HEK293T (cell line): ENCODE measurements around the gene GALNT14.

Experiments used
- CTCF ChIA-PET: fragments of 350-600 bp; formaldehyde crosslinking; extraction: SDS; loops from one replicate; lab custom pipeline; 2021; ENCODE audit warnings: antibody characterized with exemption, inconsistent platforms; lab: Yijun Ruan, JAX
- POLR2A ChIA-PET: fragments of 350-600 bp; formaldehyde crosslinking; extraction: SDS; loops from one replicate; lab custom pipeline; 2020; ENCODE audit warnings: antibody characterized with exemption, inconsistent platforms; lab: Yijun Ruan, JAX
- DNase-seq: peaks from one replicate; pipeline ENCODE4 v3.0.0; 2012; ENCODE audit warnings: mixed read lengths; ENCODE audit errors: extremely low spot score
- ARNT ChIP-seq: fragments of 450-650 bp; IDR thresholded peaks from 2 replicates; pipeline ENCODE4 v1.6.1; 2017; ENCODE audit warnings: mild to moderate bottlenecking
- BHLHE40 ChIP-seq: fragments of 450-650 bp; IDR thresholded peaks from 2 replicates; pipeline ENCODE4 v1.6.1; 2016; ENCODE audit warnings: mild to moderate bottlenecking, moderate library complexity, borderline replicate concordance
- CTBP1 ChIP-seq: fragments of 450-650 bp; IDR thresholded peaks from 2 replicates; pipeline ENCODE4 v1.6.1; 2016; ENCODE audit warnings: borderline replicate concordance
- ELF4 ChIP-seq: fragments of 450-650 bp; IDR thresholded peaks from 2 replicates; pipeline ENCODE4 v1.6.1; 2017; ENCODE audit warnings: antibody characterized with exemption
- FOXA1 ChIP-seq: fragments of 450-650 bp; IDR thresholded peaks from 2 replicates; pipeline ENCODE4 v1.6.1; 2016; ENCODE audit warnings: mild to moderate bottlenecking
- FOXK2 ChIP-seq: fragments of 450-650 bp; IDR thresholded peaks from 2 replicates; pipeline ENCODE4 v1.6.1; 2016; ENCODE audit warnings: mild to moderate bottlenecking
- FOXM1 ChIP-seq: fragments of 450-650 bp; IDR thresholded peaks from 2 replicates; pipeline ENCODE4 v1.6.1; 2017; ENCODE audit warnings: mild to moderate bottlenecking, borderline replicate concordance
- HDGF ChIP-seq: fragments of 450-650 bp; IDR thresholded peaks from 2 replicates; pipeline ENCODE4 v1.6.1; 2017; ENCODE audit warnings: antibody characterized with exemption, borderline replicate concordance
- L3MBTL2 ChIP-seq: fragments of 450-650 bp; conservative IDR thresholded peaks from 2 replicates; pipeline ENCODE4 v1.6.1; 2016; ENCODE audit warnings: mild to moderate bottlenecking
- LEF1 ChIP-seq: fragments of 450-650 bp; IDR thresholded peaks from 2 replicates; pipeline ENCODE4 v1.6.1; 2017; ENCODE audit warnings: mild to moderate bottlenecking, borderline replicate concordance
- NFRKB ChIP-seq: fragments of 450-650 bp; IDR thresholded peaks from 2 replicates; pipeline ENCODE4 v1.6.1; 2016; ENCODE audit warnings: mild to moderate bottlenecking, moderate library complexity
- PKNOX1 ChIP-seq: fragments of 450-650 bp; IDR thresholded peaks from 2 replicates; pipeline ENCODE4 v1.6.1; 2016
- SP1 ChIP-seq: fragments of 450-650 bp; IDR thresholded peaks from 2 replicates; pipeline ENCODE4 v1.6.1; 2017
- SUZ12 ChIP-seq: fragments of 450-650 bp; IDR thresholded peaks from 2 replicates; pipeline ENCODE4 v1.6.1; 2016; ENCODE audit warnings: mild to moderate bottlenecking
- TARDBP ChIP-seq: fragments of 450-650 bp; IDR thresholded peaks from 2 replicates; pipeline ENCODE4 v1.6.1; 2016
- ZNF384 ChIP-seq: fragments of 450-650 bp; IDR thresholded peaks from 2 replicates; pipeline ENCODE4 v1.6.1; 2016

The GALNT14 gene

DNA sequence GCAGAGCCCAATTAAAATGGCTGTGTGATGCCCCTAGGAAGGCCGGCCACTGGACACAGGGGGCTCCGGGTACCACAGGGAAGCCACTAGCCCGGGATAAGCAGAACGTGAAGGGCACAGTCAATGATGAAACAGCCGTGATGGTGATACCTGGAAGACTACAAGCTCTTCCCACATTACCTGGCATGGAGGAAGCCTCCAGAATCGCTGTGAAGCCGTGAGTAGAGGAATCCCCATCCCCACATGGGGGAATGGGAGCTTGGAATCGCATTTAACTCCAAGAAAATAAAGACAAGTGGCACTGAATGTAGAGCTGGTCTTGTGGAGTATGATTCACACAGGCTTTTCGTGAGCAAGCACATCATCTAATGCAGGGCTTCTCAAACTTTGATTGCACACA, 16.1 kb downstream of the GALNT14 start:
- ChIA-PET POLR2A (no interaction called here), CTCF (no interaction called here)
- no peak for DNase-seq
- TF ChIP-seq ELF4 (no peak), PKNOX1 (no peak), ZNF384 (no peak)

- CTCF ChIA-PET, result no interaction called here
- no peak for DNase-seq
- POLR2A ChIA-PET, result no interaction called here
- TF ChIP-seq ELF4 (no peak), LEF1 (no peak), L3MBTL2 (no peak), FOXM1 (no peak), CTBP1 (no peak), ARNT (no peak), TARDBP (no peak), HDGF (no peak), ZNF384 (no peak), PKNOX1 (no peak)
Measured at GRCh38 chr2:31113765-31114164, 24.5 kb downstream of the GALNT14 start.

- TF ChIP-seq NFRKB, result no peak
- POLR2A ChIA-PET, result no interaction called here
- DNase-seq, result no peak
- CTCF ChIA-PET, result no interaction called here
Measured at GRCh38 chr2:31112544-31112943, 25.7 kb downstream of the GALNT14 start.

DNA sequence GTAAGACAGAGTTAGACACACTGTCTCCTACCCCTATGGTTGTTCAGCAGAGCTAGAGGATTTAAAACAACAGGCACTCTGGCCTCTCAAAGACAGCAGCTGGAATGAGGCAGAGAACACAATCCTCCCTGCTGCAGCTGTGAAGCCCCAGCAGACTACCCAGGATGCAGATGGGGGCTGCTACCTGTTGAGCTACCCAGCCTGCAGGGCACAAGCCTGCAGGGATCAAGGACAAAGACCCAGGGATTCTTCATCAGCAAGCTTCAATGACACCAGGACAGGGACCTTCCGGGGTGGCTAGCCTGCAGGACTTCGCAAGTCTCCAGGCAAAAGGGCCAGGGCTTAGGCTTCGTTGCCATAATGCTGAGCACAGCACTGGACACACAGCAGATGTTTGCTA, 27.2 kb downstream of the GALNT14 start:
- POLR2A ChIA-PET, result no interaction called here
- DNase-seq, result no peak
- no peak for TF ChIP-seq NFRKB
- no peak for TF ChIP-seq PKNOX1
- no peak for TF ChIP-seq FOXM1
- TF ChIP-seq FOXK2, result no peak
- TF ChIP-seq ELF4, result no peak
- CTCF ChIA-PET, result no interaction called here

- ChIA-PET POLR2A (no interaction called here), CTCF (no interaction called here)
- no peak for DNase-seq
- TF ChIP-seq PKNOX1 (no peak), ELF4 (no peak), CTBP1 (no peak), BHLHE40 (no peak), TARDBP (no peak), FOXM1 (no peak), FOXK2 (no peak), ZNF384 (no peak)
Measured at GRCh38 chr2:31110431-31110830, 27.8 kb downstream of the GALNT14 start.

GRCh38 chr2:31109633-31110192, 28.5 kb downstream of the GALNT14 start:
- ChIA-PET CTCF (no interaction called here), POLR2A (no interaction called here)
- TF ChIP-seq FOXM1 (no peak), NFRKB (no peak), TARDBP (no peak), SUZ12 (no peak)
- no peak for DNase-seq

GRCh38 chr2:31108561-31109286, 29.5 kb downstream of the GALNT14 start:
- CTCF ChIA-PET, result no interaction called here

More at GRCh38 chr2:31108561-31109286, 29.5 kb downstream of the GALNT14 start:
- no peak for TF ChIP-seq ELF4
- TF ChIP-seq FOXA1, result no peak
- no peak for TF ChIP-seq SP1
- no peak for TF ChIP-seq PKNOX1
- no peak for TF ChIP-seq L3MBTL2
- no peak for TF ChIP-seq FOXK2
- no peak for TF ChIP-seq HDGF
- TF ChIP-seq BHLHE40, result no peak
- TF ChIP-seq TARDBP, result no peak
- no peak for TF ChIP-seq ARNT
- TF ChIP-seq FOXM1, result no peak
- no peak for TF ChIP-seq ZNF384
- no peak for TF ChIP-seq LEF1
- TF ChIP-seq CTBP1, result no peak
- no peak for TF ChIP-seq SUZ12
- DNase-seq, result no peak
- POLR2A ChIA-PET, result no interaction called here
